Psoas muscle (tissue), 8 donors: ENCODE results near the gene G3BP1. TPM values are rescaled to one million over a fixed set of nuclear protein-coding genes. Genes with fewer than 3 reads are reported as not detected.
"Not testable (repeated sequence)": the region's sequence is repeated elsewhere in the genome, so short reads cannot be mapped to it uniquely, and the experiment has no call there.

ENCODE experiments used
- ATAC-seq, 4 donors: fragments of 200-7000 bp; cut with Tn5 transposase; one replicate each; pipeline ENCODE4 v1.9.1; 2020; ENCODE audit warnings: moderate library complexity in 3 of 4, mild to moderate bottlenecking in 2 of 4
- DNase-seq, 2 donors: peaks; one replicate each; pipeline ENCODE4 v3.0.0-alpha.2; 2020
- H3K27ac ChIP-seq: fragments of 200-600 bp; one replicate; pipeline ENCODE4 v1.8.0; 2022
- H3K27me3 ChIP-seq, 3 donors: fragments of 200-600 bp in 1 of 3; one replicate each; pipeline versions ENCODE4 v1.6.1 to v1.8.0; 2013 to 2022; ENCODE audit warnings: low read length in 2 of 3, mild to moderate bottlenecking in 2 of 3, moderate library complexity in 1 of 3; ENCODE audit not compliant: insufficient read depth in 3 of 3
- H3K36me3 ChIP-seq, 2 donors: fragments of 200-600 bp in 1 of 2; one replicate each; pipeline versions ENCODE4 v1.6.1 to v1.8.0; 2013 to 2022; ENCODE audit warnings: low read depth in 1 of 2, mild to moderate bottlenecking in 1 of 2, moderate library complexity in 1 of 2; ENCODE audit not compliant: insufficient read depth in 1 of 2
- H3K4me1 ChIP-seq: fragments of 200-600 bp; one replicate; pipeline ENCODE4 v1.8.0; 2022
- H3K4me3 ChIP-seq: fragments of 200-600 bp; one replicate; pipeline ENCODE4 v1.8.0; 2022; ENCODE audit warnings: mild to moderate bottlenecking
- H3K9me3 ChIP-seq: fragments of 200-600 bp; one replicate; pipeline ENCODE4 v1.8.0; 2022
- WGBS, 3 donors: extraction: QIAGEN DNeasy Blood & Tissue Kit; methylation state at CpG; one replicate each; pipeline versions ENCODE4 v1.1.6 to v1.1.7; 2013; 5-methylcytosine and 5-hydroxymethylcytosine counted together
- intact Hi-C, 2 donors: fragments of 100-400 bp; cut with DNase I; formaldehyde crosslinking; loops; one replicate each; pipeline versions ENCODE4 v1.11.0 to v1.14.2; 2022
- polyA plus RNA-seq, 3 donors: library from polyadenylated mRNA; stranded (reverse); fragments of 200-250 nt; gene quantifications; one replicate each; pipeline ENCODE4 v1.2.3, GENCODE V29; 2013
- total RNA-seq, 4 donors: library from RNA; stranded (reverse); fragmentation: NEBNext Ultra II Directional in 2 of 4; extraction: Animal tissue kit (Norgen Biotek cat#: 25700) in 2 of 4; gene quantifications; one replicate each; pipeline versions ENCODE4 v1.2.1 to v1.2.4, GENCODE V29; 2021 to 2023
- TF ChIP-seq, protein P1 (sequence below): fragments of 200-600 bp; IDR thresholded peaks from one replicate; pipeline ENCODE4 v1.8.0; 2022; ENCODE audit warnings: antibody characterized with exemption
- donor health status: healthy with polysubstance abuse.
- donor health status: DM: no; HTN: no; CAD: no; lungs with moderate emphysema.
- donor health status: Bipolar disorder and iron deficiency.
- donor health status: healthy.
- donor health status: DM: yes; HTN: yes; CAD: no.
- donor health status: DM: no; HTN: no; CAD: no.
- donor health status: DM: no; HTN: no; CAD: no.
- donor health status: DM: yes; HTN: yes; CAD: no.

The G3BP1 gene
- total and polyA plus RNA-seq, 7 donors: 47.0 to 230 (median 132) TPM

DNA sequence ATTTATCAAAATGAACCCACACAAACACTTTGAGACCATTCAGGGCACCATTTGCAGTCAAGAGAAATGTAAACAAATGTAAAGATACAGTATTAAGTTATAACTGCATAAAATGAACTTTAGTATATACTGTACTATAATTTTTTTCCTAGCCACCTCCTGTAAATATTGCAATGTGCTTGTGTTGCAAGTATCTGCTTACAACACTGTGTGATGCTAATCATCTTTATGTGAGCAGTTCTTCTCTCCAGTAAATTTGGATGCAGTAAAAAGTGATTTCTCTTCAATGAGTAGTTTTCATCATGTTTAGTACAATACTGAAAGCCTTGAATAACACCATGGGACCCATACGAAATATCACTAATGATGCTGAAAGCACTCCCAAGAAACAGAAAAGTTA lies 9.4 kb downstream of the G3BP1 start:
- TF ChIP-seq, protein P1, sequence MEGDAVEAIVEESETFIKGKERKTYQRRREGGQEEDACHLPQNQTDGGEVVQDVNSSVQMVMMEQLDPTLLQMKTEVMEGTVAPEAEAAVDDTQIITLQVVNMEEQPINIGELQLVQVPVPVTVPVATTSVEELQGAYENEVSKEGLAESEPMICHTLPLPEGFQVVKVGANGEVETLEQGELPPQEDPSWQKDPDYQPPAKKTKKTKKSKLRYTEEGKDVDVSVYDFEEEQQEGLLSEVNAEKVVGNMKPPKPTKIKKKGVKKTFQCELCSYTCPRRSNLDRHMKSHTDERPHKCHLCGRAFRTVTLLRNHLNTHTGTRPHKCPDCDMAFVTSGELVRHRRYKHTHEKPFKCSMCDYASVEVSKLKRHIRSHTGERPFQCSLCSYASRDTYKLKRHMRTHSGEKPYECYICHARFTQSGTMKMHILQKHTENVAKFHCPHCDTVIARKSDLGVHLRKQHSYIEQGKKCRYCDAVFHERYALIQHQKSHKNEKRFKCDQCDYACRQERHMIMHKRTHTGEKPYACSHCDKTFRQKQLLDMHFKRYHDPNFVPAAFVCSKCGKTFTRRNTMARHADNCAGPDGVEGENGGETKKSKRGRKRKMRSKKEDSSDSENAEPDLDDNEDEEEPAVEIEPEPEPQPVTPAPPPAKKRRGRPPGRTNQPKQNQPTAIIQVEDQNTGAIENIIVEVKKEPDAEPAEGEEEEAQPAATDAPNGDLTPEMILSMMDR: no peak
- Histone ChIP-seq H3K4me1 (peaks cover 70% of the 10 kb centered on the region), H3K27ac (no peak overlapping the region), H3K36me3 (no peaks in the 10 kb centered on the region), H3K27me3 (no peaks in the 10 kb centered on the region), H3K9me3 (no peaks in the 10 kb centered on the region), H3K4me3 (no peak overlapping the region)
- 32 to 56% (median 44%) methylated on average over 1 of the region's 1 CpG for WGBS, 3 donors
- ATAC-seq (peak in 1 of 4 donors; percentile 46), DNase-seq (no peak)
- intact Hi-C loops: no loop called here

DNA sequence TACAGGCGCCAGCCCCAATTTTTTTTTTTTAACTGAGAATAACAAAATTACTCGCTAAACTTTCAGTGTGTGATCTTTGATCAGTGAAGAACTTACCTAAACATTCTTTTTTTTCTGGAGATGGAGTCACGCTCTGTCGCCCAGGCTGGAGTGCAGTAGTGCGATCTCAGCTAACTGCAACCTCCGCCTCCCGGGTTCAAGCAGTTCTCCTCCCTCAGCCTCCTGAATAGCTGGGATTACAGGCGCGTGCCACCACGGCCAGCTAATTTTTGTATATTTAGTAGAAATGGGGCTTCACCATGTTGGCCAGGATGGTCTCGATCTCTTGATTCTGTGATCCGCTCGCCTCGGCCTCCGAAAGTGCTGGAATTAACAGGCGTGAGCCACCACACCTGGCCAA lies 11.9 kb downstream of the G3BP1 start:
- ATAC-seq, intact Hi-C loops, H3K27me3 ChIP-seq, H3K4me3 ChIP-seq, DNase-seq, H3K27ac ChIP-seq, H3K9me3 ChIP-seq: not testable (repeated sequence)
- H3K4me1 ChIP-seq: peaks cover 48% of the 10 kb centered on the region
- 94 to 97% (median 94%) methylated on average over 16 of the region's 16 CpGs for WGBS, 3 donors
- peaks cover 0 to 22% of the 10 kb centered on the region in 2 donors for H3K36me3 ChIP-seq

DNA sequence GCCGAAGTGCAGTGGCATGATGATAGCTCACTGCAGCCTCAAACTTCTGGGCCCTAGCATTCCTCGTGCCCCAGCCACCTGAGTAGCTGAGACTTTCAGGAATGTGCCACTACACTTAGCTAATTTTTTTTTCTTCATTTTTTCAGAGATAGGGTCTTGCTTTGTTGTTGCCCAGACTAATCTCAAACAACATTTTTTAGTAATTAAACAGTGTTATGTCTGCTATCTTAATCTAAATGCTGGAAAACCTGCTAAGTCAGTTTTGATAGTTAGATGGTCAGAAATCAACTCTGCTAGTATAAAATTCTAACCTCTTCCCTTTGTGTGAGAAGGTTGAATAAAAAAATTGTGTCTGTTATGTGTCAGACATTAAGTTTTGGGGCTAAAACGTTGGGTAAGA lies 12.4 kb downstream of the G3BP1 start:
- no peaks in the 10 kb centered on the region for H3K27me3 ChIP-seq
- DNase-seq: no peak
- no peak overlapping the region for H3K4me3 ChIP-seq
- no peak overlapping the region for H3K27ac ChIP-seq
- H3K9me3 ChIP-seq: no peaks in the 10 kb centered on the region
- intact Hi-C loops: no loop called here
- TF ChIP-seq, protein P1: no peak
- peaks cover 0 to 26% of the 10 kb centered on the region in 2 donors for H3K36me3 ChIP-seq
- WGBS, 3 donors: 46 to 62% (median 54%) methylated on average over 3 of the region's 3 CpGs
- peaks cover 48% of the 10 kb centered on the region for H3K4me1 ChIP-seq
- no peak for ATAC-seq

DNA sequence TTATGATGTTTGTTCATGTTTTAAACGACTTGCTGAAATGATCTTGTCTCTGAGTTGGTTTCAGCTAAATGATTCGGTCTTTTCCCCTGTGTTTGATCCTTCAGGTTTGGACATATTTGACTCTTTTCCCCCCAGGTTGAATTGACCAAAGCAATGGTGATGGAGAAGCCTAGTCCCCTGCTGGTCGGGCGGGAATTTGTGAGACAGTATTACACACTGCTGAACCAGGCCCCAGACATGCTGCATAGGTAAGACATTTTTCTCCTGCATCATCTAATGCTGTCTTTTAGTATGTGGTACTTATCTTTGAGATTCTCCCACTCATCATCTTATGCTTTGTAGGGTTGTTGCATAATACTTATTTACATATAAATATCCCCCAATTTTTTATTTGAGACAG lies 14.7 kb downstream of the G3BP1 start:
- DNase-seq (no peak), ATAC-seq (peak in 1 of 4 donors; percentile 42)
- Histone ChIP-seq H3K4me1 (peaks cover 32% of the 10 kb centered on the region), H3K36me3 (peaks cover 4 to 50% of the 10 kb centered on the region in 2 donors), H3K27me3 (no peaks in the 10 kb centered on the region), H3K4me3 (no peak overlapping the region), H3K27ac (no peak overlapping the region), H3K9me3 (no peaks in the 10 kb centered on the region)
- WGBS, 3 donors: 78 to 81% (median 79%) methylated on average over 4 of the region's 4 CpGs
- intact Hi-C loops: no loop called here
- TF ChIP-seq, protein P1: no peak

DNA sequence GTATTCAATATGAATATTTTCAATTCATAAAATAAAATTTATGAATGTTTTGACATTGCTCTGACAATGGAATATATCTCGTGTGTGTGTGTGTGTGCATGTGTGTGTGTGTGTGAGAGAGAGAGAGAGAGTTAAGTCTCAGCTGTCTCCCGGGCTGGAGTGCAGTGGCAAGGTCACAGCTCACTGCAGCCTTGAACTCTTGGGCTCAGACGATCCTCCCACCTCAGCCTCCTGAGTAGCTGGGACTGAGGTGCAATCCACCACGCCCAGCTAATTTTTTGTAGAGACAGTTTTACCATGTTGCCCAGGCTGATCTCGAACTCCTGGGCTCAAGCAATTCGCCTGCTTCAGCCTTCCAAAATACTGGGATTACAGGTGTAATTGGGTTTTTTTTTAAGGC lies 16.1 kb downstream of the G3BP1 start:
- no peaks in the 10 kb centered on the region for H3K27me3 ChIP-seq
- ATAC-seq (no peak), DNase-seq (no peak)
- no peaks in the 10 kb centered on the region for H3K9me3 ChIP-seq
- H3K4me1 ChIP-seq: peaks cover 20% of the 10 kb centered on the region
- no peak overlapping the region for H3K4me3 ChIP-seq
- 64 to 78% (median 71%) methylated on average over 6 of the region's 6 CpGs for WGBS, 3 donors
- no peak overlapping the region for H3K27ac ChIP-seq
- peaks cover 9 to 63% of the 10 kb centered on the region in 2 donors for H3K36me3 ChIP-seq
- TF ChIP-seq, protein P1: no peak
- intact Hi-C loops: no loop called here
